IPS-18c (cell line): Measurements from ENCODE around the gene NOP16.

Source experiments
- H3K4me3 ChIP-seq: 2 replicates; pipeline ENCODE4 v1.7.0; 2013; ENCODE audit warnings: low read depth, mild to moderate bottlenecking, low read length, moderate library complexity; ENCODE audit not compliant: insufficient read depth
- H3K9me3 ChIP-seq: one replicate; pipeline ENCODE4 v1.6.1; 2013; ENCODE audit warnings: mild to moderate bottlenecking, low read length, moderate library complexity; ENCODE audit not compliant: control insufficient read depth, insufficient read depth

NOP16 gene, protein sequence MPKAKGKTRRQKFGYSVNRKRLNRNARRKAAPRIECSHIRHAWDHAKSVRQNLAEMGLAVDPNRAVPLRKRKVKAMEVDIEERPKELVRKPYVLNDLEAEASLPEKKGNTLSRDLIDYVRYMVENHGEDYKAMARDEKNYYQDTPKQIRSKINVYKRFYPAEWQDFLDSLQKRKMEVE

GRCh38 chr5:176388444-176389134 is at the start of gene NOP16, which contains the start of gene HIGD2A:
NOP16 (minus strand) TSS chr5:176388598; CDS start chr5:176388539, 59 bp downstream.
HIGD2A (plus strand) TSS chr5:176388751; CDS start chr5:176388820, 69 bp downstream.
- Histone ChIP-seq H3K4me3 (peak within 1 kb of the TSS; percentile 66), H3K9me3 (no peaks in the 10 kb centered on the region)

DNA sequence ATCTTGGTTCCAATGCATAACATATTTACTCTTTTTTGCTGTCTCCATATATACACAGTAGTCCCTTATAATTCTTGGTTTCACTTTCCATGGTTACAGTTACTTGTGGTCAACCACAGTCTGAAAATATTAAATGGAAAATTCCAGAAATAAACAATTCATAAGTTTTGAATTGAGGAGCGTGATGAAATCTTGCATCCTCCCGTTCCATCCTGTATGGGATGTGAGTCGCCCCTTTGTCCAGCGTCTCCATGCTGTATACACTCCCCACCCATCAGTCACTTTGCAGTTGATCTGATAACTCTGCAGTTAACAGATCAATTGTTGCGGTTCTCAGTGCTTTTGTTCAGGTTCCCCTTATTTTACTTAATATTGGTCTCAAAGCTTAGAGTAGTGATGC is 48.3 kb upstream of the NOP16 start:
- peaks cover 2% of the 10 kb centered on the region for H3K9me3 ChIP-seq

GRCh38 chr5:176432707-176433106 is 44.3 kb upstream of the NOP16 start:
- Histone ChIP-seq H3K9me3 (peaks cover 2% of the 10 kb centered on the region), H3K4me3 (no peak overlapping the region)

More for the DNA sequence above, 48.3 kb upstream of the NOP16 start:
- no peak overlapping the region for H3K4me3 ChIP-seq

DNA sequence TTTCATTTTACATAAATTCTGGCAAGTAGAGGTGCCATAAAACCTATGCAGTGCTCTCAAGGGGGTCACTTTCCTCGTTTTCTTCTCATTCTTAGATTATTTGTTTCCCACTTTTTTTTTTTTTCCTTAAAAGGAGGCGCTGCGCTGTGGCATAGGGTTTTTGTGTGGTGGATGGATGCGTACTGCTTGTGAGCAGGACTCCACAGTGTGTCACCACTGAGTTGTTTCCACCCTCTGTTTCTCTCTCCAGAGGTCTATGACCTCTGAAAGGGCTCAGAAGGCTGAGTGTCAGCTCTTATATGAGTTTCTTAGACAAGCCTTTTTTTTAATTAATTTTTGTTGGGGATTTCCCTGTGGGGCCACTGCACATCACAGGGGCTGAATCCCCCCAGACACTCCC is 41.6 kb upstream of the NOP16 start:
- no peaks in the 10 kb centered on the region for H3K9me3 ChIP-seq
- no peak overlapping the region for H3K4me3 ChIP-seq

GRCh38 chr5:176427971-176428370 is 39.6 kb upstream of the NOP16 start:
- Histone ChIP-seq H3K9me3 (no peaks in the 10 kb centered on the region), H3K4me3 (no peak overlapping the region)

- Histone ChIP-seq H3K9me3 (no peaks in the 10 kb centered on the region), H3K4me3 (no peak overlapping the region)
Observed at GRCh38 chr5:176426876-176427275, 38.5 kb upstream of the NOP16 start.

- Histone ChIP-seq H3K9me3 (no peaks in the 10 kb centered on the region), H3K4me3 (no peak overlapping the region)
Observed at GRCh38 chr5:176425791-176426190, 37.4 kb upstream of the NOP16 start.

DNA sequence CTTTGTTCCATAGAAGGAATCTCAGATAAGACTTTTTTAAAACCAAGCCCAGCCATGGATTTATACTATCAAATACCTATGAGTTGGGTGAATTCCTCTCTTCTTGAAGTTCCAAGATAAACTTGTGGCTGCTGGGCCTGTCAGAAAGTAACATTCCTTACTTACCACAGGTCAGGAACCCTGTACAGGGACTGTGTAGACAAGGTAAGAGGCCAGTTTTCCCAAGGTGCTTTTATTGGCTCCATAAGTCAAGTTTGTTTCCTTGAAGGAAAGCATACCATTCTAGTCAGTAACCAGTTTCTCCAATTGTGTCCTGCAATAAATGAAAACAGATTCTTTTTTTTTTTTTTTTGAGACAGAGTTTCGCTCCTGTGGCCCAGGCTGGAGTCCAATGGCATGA is 36.7 kb upstream of the NOP16 start:
- Histone ChIP-seq H3K4me3 (no peak overlapping the region), H3K9me3 (no peaks in the 10 kb centered on the region)

GRCh38 chr5:176424181-176424580 is 35.8 kb upstream of the NOP16 start:
- Histone ChIP-seq H3K9me3 (no peaks in the 10 kb centered on the region), H3K4me3 (no peak overlapping the region)

DNA sequence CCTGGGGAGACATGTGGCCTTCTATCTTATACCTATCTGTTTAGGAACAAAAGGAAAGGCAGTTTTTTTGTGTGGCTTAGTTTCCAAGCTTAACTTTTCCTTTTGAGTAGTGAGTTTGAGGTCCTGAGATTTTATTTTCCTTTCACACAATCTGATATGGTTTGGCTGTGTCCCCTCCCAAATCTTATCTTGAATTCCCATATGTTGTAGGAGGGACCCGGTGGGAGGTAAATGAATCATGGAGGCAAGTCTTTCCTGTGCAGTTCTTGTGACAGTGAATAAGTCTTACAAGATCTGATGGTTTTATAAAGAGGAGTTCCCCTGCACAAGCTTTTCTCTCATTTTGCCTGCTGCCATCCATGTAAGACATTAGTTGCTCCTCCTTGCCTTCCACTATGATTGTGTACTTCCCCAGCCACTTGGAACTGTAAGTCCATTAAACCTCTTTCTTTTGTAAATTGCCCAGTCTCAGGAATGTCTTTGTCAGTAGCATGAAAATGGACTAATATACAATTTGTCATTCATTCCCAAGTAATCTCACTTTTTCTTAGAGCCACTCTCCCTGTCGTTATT is 32.7 kb upstream of the NOP16 start:
- H3K9me3 ChIP-seq, result no peaks in the 10 kb centered on the region

DNA sequence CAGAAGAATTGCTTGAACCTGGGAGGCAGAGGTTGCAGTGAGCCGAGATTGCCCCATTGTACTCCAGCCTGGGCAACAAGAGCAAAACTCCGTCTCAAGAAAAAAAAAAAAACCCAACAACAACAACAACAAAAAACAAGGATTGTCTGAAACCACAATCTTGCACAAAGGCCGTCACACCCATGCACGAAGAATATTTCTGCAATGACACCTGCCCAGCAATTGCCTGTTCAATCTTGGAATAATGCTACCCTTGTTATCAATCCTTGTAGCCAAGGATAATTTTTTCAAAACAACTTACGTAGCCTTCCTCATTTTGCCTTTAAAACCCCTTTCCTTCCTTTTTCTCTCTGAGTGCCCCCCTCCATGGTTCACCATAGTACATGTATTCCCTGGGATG is 31.7 kb upstream of the NOP16 start:
- peaks cover 5% of the 10 kb centered on the region for H3K9me3 ChIP-seq
- no peak overlapping the region for H3K4me3 ChIP-seq

More for the DNA sequence above, 32.7 kb upstream of the NOP16 start:
- no peak overlapping the region for H3K4me3 ChIP-seq

- no peak overlapping the region for H3K4me3 ChIP-seq
- H3K9me3 ChIP-seq, result peaks cover 5% of the 10 kb centered on the region
Observed at GRCh38 chr5:176418251-176418650, 29.9 kb upstream of the NOP16 start.

DNA sequence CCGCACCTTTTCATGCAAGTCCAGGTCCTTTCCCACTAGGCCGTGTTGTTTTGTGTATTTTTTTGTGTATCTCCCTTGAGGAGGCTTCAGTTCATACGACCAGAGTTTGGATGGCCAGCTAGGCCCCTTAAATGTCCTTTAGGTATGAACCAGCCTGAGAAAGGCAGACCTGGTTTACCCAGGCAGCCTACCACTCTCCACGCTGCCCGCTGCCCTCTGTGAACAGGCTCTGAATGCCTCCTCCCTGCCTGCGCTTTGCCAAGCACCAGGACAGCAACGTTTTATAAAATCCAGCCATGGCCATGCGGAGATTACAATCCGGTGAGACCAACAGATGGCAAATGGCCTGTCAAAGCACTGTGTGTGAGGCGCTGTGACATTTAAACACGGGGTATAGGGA is 28.6 kb upstream of the NOP16 start:
- Histone ChIP-seq H3K9me3 (peaks cover 5% of the 10 kb centered on the region), H3K4me3 (no peak overlapping the region)

DNA sequence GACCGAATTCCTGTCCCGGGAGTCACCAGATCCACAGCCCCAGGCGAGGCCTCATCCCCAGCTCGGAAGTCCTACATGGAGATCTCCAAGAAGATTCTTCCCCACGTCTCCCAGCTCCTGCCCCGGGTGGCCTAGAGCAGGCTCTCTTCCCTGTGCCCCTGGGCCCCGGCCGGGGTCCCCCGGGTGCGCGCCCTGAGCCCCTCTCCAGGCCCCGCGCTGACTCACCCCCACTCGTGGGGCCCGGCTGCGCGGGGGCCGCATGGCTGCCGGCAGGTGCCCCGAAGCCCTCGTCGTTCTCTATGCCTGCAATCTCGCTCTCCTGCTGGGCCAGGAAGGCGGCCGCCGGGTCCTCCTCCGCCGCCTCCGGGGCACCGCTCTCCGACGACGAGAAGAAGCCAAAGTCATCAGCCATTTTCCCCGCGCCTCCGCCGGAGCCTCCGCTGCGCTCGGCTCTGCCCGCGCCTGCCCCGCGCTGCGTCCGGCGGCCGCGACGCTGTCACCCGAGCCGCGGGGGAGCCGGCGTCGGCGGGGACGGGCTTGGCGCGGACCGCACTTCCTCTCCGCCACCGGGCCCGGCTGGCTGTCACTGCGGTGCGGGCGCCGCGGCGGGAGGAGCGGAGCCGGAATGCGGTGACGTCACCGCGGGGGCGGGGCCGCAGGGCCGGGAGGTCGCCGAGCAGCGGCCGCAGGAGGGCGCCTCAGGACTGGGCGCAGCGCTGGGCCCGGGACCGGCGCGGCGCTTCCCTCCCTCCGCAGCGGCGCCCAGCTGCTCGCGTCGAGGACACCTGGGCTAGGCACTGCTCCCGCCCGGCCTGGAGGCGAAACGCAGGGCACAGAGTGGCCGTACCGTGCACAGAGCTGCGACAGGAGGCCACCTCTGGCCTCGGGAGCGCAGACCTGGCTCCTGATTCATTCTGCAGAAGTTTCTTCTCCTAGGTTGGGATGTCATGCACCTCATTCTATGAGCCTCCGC is 27.8 kb upstream of the NOP16 start, which contains the start of gene CLTB:
CLTB (minus strand) TSS at position 588 of the 973 bp plus-strand sequence; CDS start at position 412, 176 bp downstream.
- peaks cover 5% of the 10 kb centered on the region for H3K9me3 ChIP-seq
- peak within 1 kb of the TSS; percentile 76 for H3K4me3 ChIP-seq

DNA sequence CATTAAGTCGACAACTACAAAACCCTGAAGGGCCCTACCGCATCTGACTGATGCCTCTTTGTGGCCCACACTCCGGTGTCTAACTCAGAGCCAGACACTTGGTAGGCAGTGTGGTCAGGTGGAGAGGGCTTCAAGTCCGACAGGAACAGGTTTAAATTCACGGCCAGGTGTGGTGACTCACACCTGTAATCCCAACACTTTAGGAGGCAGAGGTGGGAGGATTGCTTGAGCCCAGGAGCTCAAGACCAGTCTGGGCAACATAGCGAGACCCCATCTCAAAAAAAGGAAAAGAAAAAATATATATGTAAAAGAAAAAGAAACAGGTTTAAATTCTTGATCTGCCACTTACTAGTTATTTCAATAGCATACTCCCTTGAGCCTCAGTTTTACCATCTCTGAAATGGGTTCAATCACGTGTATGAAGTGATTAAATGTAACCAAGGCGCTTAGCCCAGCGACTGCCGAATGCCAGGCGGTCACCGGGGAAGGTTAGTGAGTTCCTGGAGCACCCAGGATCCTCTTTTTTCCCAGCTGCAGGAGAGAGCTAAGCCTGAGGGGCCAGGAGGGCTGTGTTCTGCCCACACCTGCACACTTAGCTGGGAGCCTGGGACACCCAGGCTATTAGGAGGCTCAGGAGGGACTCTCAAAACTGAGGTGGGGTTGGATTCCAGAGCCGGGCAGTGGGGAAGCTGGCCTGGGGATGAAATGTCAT is 27.0 kb upstream of the NOP16 start:
- Histone ChIP-seq H3K9me3 (peaks cover 5% of the 10 kb centered on the region), H3K4me3 (peak overlapping the region; percentile 76)

DNA sequence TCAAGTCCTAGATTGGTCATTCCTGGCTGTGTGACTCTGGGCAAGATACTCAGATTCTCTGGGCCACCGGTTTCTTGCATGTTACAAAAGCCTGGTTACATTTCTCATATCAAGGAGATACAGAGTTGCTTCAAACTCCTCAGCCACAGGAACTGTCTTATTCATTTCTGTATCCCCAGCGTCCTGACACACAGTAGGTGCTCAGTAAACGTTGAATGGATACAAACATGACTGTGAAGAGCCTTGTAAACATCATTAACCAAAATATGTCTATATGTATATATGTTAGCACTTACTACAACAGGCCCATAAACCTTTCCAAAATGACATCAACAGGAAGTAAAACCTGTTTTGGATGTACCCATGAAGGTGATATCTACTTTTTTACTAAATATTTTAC is 26.3 kb upstream of the NOP16 start:
- H3K4me3 ChIP-seq, result no peak overlapping the region

More for the DNA sequence above, 26.3 kb upstream of the NOP16 start:
- peaks cover 5% of the 10 kb centered on the region for H3K9me3 ChIP-seq
